ENCODE results near the gene MYEOV.

The MYEOV gene

GRCh38 chr11:69342588-69343330 is 48.8 kb downstream of the MYEOV start:
- no peak for TF ChIP-seq CTCF (IDR thresholded peaks at IDR 0.05; ENCODE audit: low read depth, low read length)
- no peak for DNase-seq (ENCODE audit: low read depth, low spot score)
- in situ Hi-C loops (cut with HindIII; ENCODE audit: low sequenced_read_pairs): no loop called here
- no peak overlapping the region for H3K4me3 ChIP-seq (ENCODE audit: low read depth, low read length)

- no peak overlapping the region for H3K4me3 ChIP-seq (ENCODE audit: low read depth, low read length)
- DNase-seq (ENCODE audit: low read depth, low spot score): no peak
- in situ Hi-C loops (cut with HindIII; ENCODE audit: low sequenced_read_pairs): no loop called here
- TF ChIP-seq CTCF (IDR thresholded peaks at IDR 0.05; ENCODE audit: low read depth, low read length): no peak
Observed at GRCh38 chr11:69343401-69344321, 49.7 kb downstream of the MYEOV start.

GRCh38 chr11:69344570-69345145 is 50.7 kb downstream of the MYEOV start:
- DNase-seq (ENCODE audit: low read depth, low spot score): no peak
- no peak for TF ChIP-seq CTCF (IDR thresholded peaks at IDR 0.05; ENCODE audit: low read depth, low read length)
- in situ Hi-C loops (cut with HindIII; ENCODE audit: low sequenced_read_pairs): no loop called here
- H3K4me3 ChIP-seq (ENCODE audit: low read depth, low read length): no peak overlapping the region
